GM18909 (cell line): ENCODE results near the gene PHF1.

Source experiments
- ATAC-seq: cut with Tn5 transposase; IDR thresholded peaks from one replicate; pipeline ENCODE4 v1.9.1; 2021; ENCODE audit warnings: mild to moderate bottlenecking; ENCODE audit not compliant: unreplicated experiment, poor library complexity

The PHF1 gene

DNA sequence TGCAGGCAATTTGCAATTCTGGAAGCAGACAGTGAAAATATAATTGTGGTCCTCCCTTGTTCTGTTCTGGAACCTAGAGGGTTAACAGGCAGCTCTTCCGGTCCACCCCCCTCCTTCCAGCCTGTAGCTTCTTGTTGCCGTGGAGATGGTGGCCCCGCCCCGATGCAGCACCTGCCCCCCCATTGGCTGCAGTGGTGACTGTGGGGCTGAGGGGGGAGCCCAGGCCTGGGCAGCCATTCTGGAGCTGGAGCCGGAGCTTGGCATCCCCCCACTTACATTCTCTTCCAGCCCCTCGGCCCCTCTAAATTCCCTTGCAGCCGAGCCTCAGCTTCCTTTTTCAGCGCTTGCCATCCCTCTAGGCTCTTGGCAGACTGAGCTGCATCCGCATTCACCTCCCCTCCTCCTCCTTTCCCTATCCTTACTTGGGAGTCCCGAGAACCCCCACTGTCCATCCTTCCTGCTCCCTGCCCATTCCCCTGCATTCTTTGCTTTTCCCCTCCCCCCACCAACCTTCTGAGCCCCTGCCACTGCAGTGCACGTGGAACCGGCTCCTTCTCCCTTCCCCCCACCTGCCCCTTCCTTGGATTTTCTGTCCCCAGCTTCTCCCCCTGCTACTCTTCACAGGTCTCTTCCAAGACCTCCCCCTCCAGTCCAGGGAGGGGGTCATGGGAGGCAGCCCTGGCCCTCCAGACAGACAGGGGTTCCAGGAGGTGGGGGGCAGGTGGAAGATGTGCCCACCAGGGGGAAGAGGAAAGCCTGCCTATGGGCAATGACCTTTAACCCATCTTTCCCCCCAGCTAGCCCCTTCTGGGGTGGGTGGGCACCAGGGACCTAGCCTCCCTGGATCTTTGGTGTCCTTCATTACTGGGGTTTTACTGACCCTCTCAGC lies 20.4 kb downstream of the PHF1 start:
- ATAC-seq = no peak

DNA sequence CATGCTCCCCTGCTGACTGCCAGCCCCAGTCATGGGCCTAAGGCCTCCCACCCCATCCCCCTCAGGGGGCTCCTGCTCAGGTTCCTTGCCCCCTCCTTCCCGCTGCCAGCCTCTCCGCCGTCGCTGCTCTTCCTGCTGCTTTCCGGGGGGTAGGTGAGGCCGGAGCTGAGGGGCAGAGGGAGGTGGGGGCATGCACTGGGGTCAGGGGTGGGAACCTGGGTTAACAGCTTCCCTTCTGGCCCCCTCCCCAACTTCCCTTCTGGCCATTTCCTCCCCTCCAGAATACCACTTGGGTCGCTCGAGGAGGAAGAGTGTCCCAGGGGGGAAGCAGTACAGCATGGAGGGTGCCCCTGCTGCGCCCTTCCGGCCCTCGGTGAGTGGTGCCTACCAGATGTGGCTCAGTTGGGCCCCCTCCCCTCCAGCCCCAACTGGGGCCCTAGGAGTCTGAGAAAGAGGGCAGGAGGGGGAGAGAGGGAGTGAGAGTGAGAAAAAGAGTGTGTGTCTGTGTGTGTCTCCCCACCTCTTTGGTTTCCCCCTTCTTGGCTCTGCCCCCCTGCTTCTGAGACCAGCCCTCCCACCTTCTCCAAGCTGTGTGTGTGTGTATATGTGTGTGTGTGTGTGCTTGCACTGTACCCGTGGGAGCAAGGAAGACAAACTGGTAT lies 21.2 kb downstream of the PHF1 start:
- ATAC-seq = no peak

DNA sequence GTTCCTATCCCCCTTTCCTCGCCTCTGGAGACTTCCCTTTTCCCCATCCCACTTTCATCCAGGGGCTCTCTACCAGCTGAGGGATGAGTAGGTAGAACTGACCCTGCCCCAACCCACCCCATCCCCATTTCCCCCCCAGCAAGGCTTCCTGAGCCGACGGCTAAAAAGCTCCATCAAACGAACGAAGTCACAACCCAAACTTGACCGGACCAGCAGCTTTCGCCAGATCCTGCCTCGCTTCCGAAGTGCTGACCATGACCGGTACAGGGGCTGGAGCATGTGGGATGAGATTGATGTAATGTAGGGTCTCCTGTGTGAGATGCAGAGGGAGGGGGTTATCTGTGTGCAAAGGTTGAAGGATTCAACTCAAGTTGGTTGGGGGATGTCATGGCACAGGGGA lies 21.7 kb downstream of the PHF1 start:
- ATAC-seq = no peak

DNA sequence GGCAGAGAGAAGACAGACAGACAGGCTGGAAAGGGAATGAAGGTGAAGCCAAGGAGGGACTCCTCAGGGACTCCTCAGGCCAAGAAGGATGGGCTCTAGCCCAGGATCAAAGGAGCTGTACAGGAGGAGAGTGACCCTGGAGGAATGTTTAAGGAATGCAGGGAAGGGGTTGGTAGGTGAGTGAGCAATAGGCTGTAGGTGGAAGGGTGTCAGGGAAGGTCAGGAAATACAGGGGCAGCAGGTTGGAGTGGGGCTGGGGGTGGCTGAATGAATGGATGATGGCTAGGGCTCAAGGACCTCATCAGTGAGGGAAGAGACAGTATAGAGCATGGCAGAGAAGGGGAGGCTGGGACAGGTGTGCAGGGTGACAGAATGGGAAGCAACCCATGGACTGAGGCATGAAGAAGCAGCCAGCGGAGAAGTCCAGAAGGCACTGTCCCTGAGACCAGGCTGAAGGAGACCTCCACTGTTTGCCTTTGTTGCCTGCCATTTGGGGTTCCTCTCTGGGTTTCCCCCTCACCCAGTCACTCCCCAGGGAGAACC lies 22.3 kb downstream of the PHF1 start:
- no peak for ATAC-seq

DNA sequence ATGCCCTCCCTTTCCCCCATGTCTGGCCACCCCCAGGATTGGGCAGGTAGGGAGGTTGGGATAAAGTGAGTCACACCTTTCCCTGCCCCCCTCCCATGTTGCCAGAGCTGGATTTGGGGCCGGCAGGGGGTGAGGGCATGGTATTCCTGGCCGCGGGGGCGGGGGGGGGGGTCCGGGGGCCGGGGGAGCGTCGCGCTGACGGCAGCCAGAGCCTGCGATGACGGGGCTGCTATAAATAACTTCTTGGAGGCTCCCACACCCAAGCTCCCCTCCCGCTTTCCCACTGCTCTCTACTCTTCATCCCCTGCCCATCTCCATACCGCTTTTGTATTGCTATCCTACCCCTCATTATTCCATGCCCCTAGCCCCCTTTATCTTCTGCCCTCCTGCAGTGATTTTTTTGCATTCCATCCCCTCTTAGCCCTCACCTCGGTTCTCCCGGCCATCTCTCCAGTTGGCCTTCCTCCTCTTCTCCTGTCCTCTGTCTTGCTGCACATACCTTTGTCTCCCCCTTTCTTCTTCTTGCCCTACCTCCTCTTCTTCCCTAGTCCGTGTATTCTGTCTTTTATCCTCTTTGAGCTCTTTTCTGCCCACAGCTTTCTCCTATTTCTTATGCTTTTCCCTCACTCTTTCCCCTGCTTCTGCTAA lies 22.9 kb downstream of the PHF1 start:
- ATAC-seq = no peak

DNA sequence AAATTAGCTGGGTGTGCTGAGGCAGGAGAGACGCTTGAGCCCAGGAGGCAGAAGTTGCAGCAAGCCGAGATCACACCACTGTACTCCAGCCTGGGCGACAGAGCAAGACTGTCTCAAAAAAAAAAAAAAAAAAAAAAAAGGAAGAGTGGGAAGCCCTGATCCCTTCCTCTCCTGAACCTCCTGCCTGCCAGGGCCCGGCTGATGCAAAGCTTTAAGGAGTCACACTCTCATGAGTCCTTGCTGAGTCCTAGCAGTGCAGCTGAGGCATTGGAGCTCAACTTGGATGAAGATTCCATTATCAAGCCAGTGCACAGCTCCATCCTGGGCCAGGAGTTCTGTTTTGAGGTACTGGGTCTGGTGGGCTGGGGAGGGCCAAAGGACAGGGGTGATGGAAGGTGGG lies 24.1 kb downstream of the PHF1 start:
- no peak for ATAC-seq

DNA sequence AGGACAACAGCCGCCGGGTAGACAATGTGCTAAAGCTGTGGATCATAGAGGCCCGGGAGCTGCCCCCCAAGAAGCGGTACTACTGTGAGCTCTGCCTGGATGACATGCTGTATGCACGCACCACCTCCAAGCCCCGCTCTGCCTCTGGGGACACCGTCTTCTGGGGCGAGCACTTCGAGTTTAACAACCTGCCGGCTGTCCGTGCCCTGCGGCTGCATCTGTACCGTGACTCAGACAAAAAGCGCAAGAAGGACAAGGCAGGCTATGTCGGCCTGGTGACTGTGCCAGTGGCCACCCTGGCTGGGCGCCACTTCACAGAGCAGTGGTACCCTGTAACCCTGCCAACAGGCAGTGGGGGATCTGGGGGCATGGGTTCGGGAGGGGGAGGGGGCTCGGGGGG lies 26.9 kb downstream of the PHF1 start:
- ATAC-seq = no peak

DNA sequence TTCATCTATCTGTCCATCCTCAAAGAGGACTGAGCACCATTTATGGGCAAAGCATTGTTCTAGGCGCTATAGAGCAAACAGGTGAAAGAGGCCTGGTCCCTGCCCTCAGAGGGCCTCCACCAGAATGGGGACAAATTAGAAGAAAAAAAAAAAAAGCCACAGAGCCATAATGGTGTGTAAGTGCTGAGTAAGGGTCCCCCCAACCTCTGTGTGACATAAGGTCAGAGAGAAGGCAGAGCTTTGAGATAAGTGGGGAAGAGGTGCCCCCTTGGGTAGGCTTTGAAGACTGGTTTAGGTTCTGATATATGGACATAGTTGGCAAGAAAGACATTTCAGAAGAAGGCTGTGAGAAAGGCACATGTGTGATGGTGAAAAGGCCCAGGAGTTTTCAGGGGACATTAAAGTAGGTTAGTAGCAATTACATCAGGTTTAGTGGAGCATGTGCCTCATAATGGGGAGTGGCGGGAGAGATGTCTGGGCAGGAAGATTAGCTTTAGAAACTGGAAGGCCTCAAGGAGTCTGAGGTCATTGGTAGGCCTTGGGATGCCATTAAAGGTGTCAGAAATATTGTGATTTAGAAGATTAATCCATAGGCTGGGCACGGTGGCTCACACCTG lies 28.3 kb downstream of the PHF1 start:
- no peak for ATAC-seq

DNA sequence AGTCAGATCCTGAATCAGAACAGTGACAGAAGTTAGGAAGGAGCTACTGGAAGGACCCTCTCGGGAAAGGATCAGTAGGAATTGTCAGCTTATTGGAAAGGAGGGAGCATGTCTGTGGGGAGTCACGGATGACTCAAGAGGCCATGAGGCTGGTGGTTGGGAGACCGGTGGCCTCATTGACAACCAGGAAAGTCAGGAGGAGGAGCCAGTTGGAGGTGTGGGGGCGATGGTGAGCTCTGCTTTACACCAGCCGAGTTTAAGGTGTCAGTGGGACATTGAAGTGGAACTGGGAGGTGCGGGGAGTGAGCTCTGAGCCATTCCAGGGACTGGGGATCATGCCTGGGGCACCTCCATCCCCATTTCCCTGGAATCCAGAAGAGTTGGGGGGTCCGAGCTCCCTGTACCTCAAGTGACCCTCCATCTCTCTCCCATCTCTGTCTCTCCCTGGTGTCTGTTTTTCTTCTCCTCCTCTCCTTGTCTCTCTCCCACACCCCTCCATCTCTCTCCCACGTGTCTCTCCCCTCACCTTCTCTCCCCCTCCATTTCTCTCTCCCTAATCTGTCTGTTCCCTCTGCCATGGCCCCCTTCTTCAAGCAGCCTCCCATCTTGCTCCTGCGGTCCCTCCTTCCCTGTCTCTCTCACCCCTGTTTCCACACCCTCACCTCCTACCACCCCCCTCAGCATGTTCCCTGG lies 29.3 kb downstream of the PHF1 start:
- ATAC-seq = no peak

DNA sequence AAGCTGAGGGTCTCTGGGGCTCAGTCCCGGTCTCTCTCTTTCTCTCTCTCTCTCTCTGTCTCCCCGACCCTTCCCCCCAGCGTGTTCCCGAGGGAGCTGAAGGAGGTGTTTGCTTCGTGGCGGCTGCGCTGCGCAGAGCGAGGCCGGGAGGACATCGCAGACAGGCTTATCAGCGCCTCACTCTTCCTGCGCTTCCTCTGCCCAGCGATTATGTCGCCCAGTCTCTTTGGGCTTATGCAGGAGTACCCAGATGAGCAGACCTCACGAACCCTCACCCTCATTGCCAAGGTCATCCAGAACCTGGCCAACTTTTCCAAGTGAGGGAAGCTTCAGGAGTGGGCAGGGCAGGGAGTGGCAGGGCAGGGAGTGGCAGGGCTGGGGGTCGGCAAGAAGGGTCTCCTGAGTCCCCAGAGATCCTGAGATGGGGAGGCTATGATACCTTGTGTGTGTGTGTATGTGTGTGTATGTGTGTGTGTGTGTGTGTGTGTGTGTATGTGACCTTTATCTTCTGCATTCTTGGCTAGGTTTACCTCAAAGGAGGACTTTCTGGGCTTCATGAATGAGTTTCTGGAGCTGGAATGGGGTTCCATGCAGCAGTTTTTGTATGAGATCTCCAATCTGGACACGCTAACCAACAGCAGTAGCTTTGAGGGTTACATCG lies 30.0 kb downstream of the PHF1 start:
- ATAC-seq = no peak

DNA sequence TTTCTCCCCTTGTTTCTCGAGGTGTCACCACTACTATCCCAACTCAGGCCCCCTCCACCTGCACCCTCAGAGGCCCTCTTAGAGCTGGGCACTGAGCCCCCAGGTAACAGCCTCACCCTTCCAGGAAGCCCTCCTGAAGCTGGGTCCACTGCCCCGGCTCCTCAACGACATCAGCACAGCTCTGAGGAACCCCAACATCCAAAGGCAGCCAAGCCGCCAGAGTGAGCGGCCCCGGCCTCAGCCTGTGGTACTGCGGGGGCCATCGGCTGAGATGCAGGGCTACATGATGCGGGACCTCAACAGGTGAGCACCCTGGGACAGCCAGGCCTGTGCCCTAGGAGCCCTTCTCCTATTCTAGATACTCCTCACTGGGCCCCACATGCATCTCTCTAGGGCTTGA lies 30.6 kb downstream of the PHF1 start:
- no peak for ATAC-seq

DNA sequence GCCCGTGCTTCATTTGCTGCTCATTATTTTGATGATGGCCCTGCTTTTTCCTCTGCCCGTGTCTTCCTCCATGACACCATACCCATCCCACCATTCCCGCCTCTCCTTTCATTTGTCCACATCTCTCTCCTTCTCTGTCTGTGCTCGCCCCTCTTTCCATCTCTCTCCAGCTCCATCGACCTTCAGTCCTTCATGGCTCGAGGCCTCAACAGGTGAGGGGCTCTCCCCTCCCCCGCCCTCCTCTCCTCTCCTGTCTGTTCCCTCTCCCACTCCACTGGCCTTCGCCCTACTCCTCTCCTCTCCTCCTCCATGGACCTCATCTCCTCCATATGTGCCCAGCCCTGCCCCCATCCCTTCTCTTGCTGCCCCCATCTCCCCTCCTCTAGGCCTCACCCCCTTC lies 31.5 kb downstream of the PHF1 start:
- ATAC-seq = no peak

DNA sequence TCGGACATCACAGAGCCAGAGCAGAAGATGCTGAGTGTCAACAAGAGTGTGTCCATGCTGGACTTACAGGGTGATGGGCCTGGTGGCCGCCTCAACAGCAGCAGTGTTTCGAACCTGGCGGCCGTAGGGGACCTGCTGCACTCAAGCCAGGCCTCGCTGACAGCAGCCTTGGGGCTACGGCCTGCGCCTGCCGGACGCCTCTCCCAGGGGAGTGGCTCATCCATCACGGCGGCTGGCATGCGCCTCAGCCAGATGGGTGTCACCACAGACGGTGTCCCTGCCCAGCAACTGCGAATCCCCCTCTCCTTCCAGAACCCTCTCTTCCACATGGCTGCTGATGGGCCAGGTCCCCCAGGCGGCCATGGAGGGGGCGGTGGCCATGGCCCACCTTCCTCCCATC lies 32.2 kb downstream of the PHF1 start:
- ATAC-seq = no peak

DNA sequence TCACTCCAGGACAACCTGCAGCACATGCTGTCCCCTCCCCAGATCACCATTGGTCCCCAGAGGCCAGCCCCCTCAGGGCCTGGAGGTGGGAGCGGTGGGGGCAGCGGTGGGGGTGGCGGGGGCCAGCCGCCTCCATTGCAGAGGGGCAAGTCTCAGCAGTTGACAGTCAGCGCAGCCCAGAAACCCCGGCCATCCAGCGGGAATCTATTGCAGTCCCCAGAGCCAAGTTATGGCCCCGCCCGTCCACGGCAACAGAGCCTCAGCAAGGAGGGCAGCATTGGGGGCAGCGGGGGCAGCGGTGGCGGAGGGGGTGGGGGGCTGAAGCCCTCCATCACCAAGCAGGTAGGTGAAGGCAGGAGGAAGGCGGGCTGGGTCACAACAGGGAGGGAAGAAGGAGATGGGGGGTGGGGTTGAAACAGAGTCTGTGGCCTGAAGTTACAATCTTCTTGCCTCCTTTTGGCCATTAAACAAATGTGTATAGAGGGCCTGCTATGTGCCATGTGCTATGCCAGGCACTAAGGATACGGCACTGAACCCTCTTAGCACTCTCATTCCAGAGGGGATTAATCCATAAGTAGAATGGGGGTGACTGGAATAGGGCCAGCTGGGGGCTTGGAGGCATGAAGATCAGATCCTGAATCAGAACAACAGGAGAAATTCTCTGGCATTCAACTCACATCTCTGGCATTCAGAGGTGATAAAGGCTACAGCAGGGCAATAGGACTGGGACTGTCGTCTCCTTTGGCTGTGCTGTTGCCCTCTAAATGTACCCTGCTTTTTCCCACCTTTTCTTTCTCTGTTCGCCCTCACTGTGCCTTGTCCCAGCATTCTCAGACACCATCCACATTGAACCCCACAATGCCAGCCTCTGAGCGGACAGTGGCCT lies 33.0 kb downstream of the PHF1 start:
- ATAC-seq = no peak

DNA sequence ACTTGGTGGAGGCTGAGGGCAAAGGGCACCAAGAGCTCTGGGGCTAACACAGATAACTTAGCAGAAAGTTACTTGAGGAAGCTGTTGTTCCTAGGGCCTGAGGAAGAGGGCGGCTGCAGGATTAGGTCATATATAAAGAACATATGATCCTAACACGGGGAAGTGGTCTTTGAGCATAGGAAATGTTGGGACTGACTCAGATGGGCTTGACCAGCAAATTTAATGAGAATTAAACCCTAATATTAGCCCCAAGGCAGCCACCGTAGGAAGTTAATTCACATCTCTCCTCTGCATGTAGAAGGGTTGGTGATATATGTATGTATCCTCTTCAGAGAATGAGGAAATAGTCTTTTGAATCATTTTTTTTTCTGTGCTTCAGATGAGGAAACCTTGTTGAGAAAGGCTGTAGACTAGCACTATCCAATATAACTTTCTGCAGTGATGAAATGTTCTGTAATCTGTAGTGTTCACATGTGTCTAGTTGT lies 34.3 kb downstream of the PHF1 start:
- ATAC-seq = no peak

DNA sequence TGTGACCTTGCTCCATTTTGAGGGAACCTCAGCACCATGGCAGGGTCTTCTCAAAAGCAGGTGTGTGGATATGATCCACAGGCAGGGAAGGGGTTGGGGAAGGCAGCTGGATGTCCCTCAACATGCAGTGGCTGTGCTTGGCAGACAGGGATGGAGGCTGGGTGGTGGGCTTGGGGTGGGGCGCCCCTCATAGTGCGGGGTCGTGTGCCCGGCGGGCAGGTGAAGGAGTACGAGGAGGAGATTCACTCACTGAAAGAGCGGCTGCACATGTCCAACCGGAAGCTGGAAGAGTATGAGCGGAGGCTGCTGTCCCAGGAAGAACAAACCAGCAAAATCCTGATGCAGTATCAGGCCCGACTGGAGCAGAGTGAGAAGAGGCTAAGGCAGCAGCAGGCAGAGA lies 35.5 kb downstream of the PHF1 start:
- no peak for ATAC-seq

DNA sequence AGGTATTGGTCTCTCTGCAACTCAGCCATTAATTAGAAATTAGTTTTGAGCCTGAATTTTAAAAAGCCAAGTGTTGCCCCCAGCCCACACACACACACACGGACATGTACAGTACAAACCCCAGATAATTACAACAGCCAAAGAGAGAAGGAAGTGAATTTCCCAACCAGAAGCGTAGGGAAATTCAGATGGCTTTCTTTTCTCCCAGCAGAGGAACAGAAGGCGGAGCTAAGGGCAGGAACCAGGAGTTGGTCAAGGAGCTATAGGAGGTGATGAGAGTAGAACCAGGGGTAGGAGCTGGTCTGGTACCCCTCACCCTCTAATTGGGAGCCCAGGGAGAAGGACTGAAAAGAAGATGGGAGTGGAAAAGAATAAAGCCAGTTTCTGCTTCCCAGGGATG lies 39.6 kb downstream of the PHF1 start:
- no peak for ATAC-seq

DNA sequence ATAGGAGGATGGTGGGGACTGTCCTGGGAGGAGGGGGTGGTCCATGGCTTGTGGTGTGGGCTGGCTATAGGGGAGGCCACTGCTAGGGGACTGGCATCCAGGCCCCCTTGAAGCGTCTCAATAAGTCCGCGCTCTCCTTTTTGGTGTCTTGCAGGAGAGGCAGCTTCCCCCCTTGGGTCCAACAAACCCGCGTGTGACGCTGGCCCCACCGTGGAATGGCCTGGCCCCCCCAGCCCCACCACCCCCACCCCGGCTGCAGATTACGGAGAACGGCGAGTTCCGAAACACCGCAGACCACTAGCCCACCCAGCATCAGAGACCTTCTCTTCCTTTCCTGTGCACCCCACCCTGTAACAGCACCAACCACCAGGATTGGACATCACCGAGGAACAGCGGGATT lies 40.8 kb downstream of the PHF1 start:
- ATAC-seq = no peak

DNA sequence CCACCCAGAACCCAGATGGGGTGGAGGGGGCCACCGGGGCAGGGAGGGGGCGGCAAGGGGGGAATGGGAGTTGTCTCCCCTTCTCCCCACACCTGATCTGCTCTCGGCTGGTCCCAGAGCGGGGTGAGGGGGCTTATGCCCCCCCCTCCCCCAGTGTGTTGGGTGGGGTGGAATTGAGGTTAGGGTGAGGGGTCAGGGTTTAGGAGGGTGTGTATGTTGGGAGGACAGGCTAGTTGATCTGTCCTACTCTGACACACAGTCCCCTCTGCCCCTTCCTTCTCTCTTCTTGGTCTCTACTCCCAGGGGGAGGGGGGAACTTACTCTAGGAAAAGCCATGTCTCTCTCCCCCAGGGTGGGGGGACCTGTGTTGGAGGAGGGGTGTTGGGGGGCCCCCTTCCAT lies 41.7 kb downstream of the PHF1 start:
- no peak for ATAC-seq
